Colon (tissue), 2 donors: Measurements from ENCODE around the gene FAHD2A.
"Not testable (repeated sequence)": the region's sequence is repeated elsewhere in the genome, so short reads cannot be mapped to it uniquely, and the experiment has no call there.

ENCODE experiments used
- FAIRE-seq: peaks from 2 replicates; lab custom pipeline; 2012; peaks lifted over from hg19 to GRCh38; lab: Jason Lieb, UNC
- donor health status: control.
- donor health status: control.

The FAHD2A gene

GRCh38 chr2:95390881-95391321, 11.6 kb upstream of the FAHD2A start:
- no peak for FAIRE-seq

- no peak for FAIRE-seq
Observed at GRCh38 chr2:95391641-95392310, 10.7 kb upstream of the FAHD2A start.

DNA sequence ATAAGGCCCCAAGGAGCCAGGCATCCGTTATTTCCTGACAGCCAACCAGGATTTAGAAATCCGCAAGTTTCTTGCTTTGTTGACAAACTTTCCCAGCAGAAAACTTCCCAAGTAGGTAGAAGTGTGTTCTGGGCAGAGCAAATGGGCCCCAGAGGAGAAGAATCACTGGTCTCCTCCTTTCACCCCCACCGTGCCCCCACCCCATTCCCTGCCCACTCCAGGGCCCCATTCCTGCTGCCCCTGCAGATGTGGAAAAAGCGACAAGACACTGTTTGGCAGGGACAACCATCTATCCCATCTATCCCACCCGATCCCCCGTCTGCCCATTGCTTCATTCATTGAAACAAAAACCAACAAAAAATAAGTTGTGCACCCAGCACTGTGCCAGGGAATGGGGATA, 10.2 kb upstream of the FAHD2A start:
- no peak for FAIRE-seq

- no peak for FAIRE-seq
Observed at GRCh38 chr2:95392730-95393455, 9.6 kb upstream of the FAHD2A start.

GRCh38 chr2:95393901-95394300, 8.6 kb upstream of the FAHD2A start:
- FAIRE-seq: no peak

- no peak for FAIRE-seq
Observed at GRCh38 chr2:95399061-95399460, 3.4 kb upstream of the FAHD2A start.

GRCh38 chr2:95401480-95401879, 1.0 kb upstream of the FAHD2A start:
- FAIRE-seq: no peak

- not testable (repeated sequence) for FAIRE-seq
Observed at GRCh38 chr2:95402004-95402369, 521 bp upstream of the FAHD2A start.

DNA sequence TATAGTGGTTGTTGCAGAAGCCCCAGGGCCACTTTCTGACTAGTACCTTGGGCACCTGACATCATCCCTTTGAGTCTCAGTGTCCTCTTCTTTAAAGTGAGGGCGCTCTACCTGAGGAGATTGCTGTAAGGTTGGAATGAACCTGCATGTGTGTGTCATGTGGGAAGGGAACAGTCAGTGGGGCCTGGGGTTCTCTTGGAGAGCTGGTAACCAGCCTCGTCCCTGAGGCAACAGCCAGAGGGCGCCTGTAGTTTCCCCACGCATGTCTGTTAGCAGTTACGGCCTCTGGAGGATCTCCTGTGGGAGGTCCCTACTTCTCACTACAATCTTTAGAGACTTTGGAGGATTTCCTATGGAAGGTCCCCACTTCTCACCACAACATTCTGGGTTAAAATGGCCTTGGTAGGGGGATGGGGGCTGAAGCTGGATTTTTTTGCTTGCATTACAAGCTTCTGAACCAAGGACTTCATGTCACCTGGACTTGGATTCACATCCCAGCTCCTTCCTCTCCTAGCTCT, 755 bp downstream of the FAHD2A start:
- not testable (repeated sequence) for FAIRE-seq

GRCh38 chr2:95403824-95404223, 1.3 kb downstream of the FAHD2A start:
- not testable (repeated sequence) for FAIRE-seq

GRCh38 chr2:95404676-95405075, 2.2 kb downstream of the FAHD2A start:
- FAIRE-seq: not testable (repeated sequence)

DNA sequence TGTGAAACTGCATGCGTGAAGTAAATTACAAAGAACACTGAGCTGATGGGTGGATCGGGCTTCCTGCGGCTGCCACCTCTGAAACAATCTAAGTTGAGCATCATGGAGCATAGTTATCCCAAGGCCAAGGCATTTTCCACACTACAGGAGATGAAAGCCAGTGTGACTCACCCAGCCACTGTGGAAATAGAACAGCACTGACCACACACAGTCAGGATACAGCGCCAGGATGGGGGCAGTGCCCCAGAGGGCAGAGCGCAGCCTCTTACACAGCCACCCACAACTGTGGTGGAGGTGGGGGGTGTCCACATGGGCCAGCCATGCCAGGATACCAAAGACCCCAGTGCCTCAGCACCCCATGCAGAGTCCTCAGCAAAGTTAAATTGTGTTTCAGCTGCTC, 8.7 kb downstream of the FAHD2A start:
- not testable (repeated sequence) for FAIRE-seq

DNA sequence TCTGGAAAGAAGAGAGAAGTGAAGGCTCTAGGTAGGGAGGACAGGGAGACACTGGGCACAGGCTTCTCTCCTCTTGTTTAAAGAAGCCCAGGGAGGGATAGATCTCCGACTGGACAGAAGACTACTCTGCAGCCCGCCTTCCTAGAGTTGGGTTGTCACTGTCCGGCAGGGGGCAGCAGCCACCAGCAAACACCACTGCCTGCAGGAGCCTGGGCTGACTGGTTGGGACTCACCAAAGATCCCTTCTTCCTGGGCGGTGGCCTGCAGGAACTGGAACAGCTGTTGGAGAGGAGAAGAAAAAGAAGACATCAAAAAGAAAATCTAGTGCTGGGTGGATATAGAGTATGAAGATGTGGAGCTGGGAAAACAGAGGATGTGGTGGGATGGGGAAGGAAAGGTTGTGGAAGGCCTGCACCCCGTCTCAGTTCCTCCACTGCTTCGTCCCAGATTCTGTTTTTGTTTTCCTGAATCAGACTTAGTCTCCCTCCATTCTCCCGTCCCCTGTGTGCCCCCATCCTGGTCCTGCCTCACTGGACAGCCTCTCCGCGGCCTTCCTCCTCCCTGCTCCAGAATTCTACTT, 11.6 kb downstream of the FAHD2A start:
- FAIRE-seq: not testable (repeated sequence)

- FAIRE-seq: not testable (repeated sequence)
Observed at GRCh38 chr2:95415138-95415537, 12.6 kb downstream of the FAHD2A start.

DNA sequence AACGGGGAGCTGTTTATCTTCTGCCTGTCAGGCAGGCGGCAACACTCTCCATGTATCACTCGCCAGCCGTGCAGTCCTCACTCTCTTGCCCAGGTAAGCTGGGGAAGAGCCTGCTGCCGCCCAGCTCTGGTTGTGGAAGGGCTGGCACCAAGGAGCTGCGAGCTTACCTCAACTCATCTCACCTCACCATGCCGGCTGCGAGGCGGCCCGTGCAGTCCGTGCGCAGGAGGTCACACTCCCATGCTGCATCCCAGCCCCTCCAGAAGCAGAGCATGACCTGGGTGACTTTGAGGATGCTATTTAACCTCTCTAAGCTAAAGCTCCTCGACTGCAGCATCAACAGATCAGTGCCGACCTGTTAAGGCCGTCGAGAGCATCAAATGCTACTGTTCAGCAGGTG, 13.1 kb downstream of the FAHD2A start:
- not testable (repeated sequence) for FAIRE-seq

DNA sequence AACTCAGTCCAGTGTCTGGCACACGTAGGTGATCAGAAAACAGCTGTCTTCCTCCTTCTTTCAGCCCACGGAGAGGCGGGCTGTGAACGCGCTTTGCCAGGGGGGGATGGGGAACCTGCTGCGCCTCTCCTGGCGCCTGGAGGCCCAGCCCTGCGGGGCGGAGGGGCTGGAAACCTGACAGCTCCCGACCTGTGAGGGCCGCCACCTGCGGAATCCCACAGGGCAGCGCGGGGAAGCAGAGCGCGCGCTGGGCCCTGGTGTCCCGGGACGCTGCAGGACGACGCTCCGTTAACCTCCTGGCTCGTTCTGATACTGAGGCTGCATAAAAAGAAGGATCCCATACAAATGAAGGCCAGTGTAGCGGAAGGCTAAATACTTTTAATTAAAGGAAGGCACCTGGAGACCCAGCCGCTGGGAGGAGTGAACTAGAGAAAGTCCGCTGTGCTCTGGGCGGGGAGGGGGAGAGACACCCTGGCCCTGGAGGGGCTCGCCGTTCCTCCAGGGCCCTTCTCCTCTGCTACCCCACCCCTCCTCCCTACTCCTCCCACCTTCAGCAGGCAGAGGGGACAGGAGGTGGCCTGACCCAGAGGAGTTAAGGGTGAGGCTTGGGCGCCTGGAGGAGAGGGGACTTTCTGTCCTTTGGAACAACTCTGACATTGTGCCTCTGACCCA, 24.8 kb downstream of the FAHD2A start:
- FAIRE-seq: not testable (repeated sequence)

- FAIRE-seq: not testable (repeated sequence)
Observed at GRCh38 chr2:95429748-95430467, 27.4 kb downstream of the FAHD2A start.

DNA sequence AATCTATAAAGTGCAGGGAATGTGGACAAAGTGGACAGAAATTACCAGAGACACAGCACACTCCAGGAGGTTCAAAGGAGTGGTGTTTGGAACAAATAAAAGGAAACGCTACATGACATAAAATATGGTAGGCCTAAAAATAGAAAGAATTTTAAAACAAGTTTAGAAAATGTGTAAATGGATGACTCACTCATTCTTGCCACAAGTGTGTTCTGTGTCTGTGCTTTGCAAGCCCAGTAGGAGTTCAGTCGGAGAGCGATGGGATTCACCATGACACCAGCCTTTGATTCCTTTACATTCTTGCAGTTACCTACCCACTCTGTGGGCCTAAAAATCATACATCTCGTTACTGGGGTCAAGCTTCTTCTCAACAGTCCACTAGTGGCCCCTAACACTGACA, 30.9 kb downstream of the FAHD2A start:
- FAIRE-seq: not testable (repeated sequence)

DNA sequence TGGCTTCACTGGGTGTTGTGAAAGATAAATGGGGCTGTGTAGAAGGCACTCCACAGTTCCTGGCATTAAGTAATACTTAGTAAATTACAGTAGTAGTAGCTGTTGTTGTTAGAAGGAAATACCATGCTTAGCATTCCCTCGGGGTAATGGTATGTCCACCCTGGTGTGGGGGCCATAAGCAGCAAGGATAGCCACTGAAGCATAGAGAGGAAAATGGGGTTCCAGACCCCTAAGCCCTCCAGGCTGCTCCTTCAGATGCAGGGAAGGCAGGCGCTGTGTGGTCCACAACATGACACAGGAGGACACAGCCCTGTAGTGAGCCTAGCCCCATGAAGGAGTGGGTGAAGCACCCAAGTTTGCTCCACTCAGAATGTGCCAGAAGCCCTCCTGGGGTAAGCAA, 31.5 kb downstream of the FAHD2A start:
- not testable (repeated sequence) for FAIRE-seq

DNA sequence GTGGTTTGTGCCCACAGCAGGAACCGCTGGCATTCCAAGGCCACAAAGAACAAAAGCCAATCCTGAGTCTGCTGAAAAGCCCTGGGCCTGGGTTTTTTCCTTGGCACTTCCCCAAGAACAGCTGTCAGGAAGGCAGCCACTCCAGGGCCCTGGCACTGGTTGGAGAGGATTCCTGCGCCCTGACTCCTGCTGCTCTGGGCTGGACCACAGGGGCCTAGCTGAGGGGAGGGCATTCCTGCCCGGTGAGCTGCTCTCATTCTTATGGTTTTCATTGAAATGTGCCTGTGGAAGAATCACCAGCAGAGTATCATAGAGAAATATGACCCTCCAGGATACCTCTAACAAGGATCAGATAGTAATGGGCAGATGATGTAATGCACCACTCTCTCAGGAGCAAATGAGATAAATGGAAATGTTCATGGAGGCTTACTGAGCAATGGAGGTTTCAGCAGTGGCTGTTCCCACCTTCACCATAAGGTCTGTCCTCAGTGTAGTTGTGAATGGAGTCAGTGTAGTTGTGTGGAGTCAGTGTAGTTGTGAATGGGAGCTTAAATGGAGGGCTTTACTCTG, 32.1 kb downstream of the FAHD2A start:
- not testable (repeated sequence) for FAIRE-seq

DNA sequence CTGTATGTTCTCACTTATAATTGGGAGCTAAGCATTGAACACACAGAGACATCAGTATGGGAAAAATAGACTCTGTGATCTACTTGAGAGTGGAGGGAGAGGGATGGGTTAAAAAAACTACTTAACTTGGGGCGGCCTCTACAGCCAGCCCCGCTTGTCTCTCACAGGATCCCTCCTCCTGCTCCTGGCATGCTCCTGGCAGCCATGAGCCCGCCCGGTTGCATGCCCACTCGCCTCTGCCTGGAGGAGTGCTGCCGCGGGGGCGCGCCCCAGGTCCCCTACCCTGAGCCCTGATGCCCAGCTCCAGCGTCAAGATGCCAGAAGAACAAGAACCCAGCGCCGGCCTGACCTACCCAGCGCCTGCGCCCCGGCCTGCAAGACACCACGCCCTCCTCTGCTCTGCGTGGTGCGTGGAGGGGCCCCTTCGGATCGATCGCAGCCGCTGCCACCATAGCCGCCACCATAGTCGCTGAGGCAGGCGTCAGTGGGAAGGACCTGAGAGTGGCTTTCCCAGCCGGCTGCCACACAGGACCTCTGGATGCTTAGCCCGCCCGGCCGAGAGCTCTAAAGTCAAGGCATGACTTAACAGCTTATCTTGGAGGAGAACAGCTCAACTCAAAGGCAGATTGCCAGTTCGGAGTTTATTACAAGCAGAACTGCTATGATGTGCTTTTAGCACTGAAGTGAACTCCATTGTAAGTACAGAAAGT, 32.8 kb downstream of the FAHD2A start:
- not testable (repeated sequence) for FAIRE-seq
